OCI-LY7 (cell line): ENCODE data around the gene TMEM94. TPM values are rescaled to one million over a fixed set of nuclear protein-coding genes. Genes with fewer than 3 reads are reported as not detected.
"Not testable (repeated sequence)": the region's sequence is repeated elsewhere in the genome, so short reads cannot be mapped to it uniquely, and the experiment has no call there.

Experiments used
- BruUV-seq: library from RNA; stranded (reverse); fragments of 400-500 nt; replicated peaks from 2 replicates; lab custom pipeline; 2021; lab: Mats Ljungman, UMichigan
- CTCF ChIA-PET: fragments of 300-600 bp; sonication (Branson Sonifier 250); formaldehyde crosslinking; loops from one replicate; lab custom pipeline; 2022; ENCODE audit warnings: antibody characterized with exemption; ENCODE audit not compliant: unreplicated experiment; lab: Charles Lee
- POLR2A ChIA-PET: fragments of 300-600 bp; sonication (Branson Sonifier 250); formaldehyde crosslinking; loops from one replicate; lab custom pipeline; 2022; ENCODE audit warnings: antibody characterized with exemption; lab: Charles Lee
- DNase-seq: peaks from one replicate; pipeline ENCODE4 v3.0.0-alpha.2; 2015; ENCODE audit warnings: low spot score
- H2AFZ ChIP-seq: fragments of 200-600 bp; sonication (generic), shearing (Covaris generic); 2 replicates; pipeline ENCODE4 v1.6.1; 2014; ENCODE audit warnings: mild to moderate bottlenecking, antibody characterized with exemption, low read length, moderate library complexity
- H3K27ac ChIP-seq: fragments of 200-600 bp; sonication (generic); 2 replicates; pipeline ENCODE4 v1.5.1; 2014; ENCODE audit warnings: mixed run types, low read depth, mild to moderate bottlenecking, moderate library complexity, low read length, inconsistent platforms; ENCODE audit not compliant: poor library complexity, severe bottlenecking
- H3K36me3 ChIP-seq: fragments of 200-600 bp; sonication (generic); 2 replicates; pipeline ENCODE4 v1.6.1; 2014; ENCODE audit warnings: mild to moderate bottlenecking, antibody characterized with exemption, low read length, moderate library complexity, mixed read lengths; ENCODE audit not compliant: insufficient read depth
- H3K4me1 ChIP-seq: fragments of 200-600 bp; sonication (generic); 2 replicates; pipeline ENCODE4 v1.5.1; 2014; ENCODE audit warnings: mild to moderate bottlenecking, low read length; ENCODE audit not compliant: insufficient read depth, poor library complexity, severe bottlenecking
- H3K4me2 ChIP-seq: fragments of 200-600 bp; sonication (generic); 2 replicates; pipeline ENCODE4 v1.6.1; 2014; ENCODE audit warnings: mild to moderate bottlenecking, low read length
- H3K4me3 ChIP-seq: fragments of 200-600 bp; sonication (generic); 2 replicates; pipeline ENCODE4 v1.5.1; 2014; ENCODE audit warnings: mild to moderate bottlenecking, low read depth, low read length; ENCODE audit not compliant: poor library complexity, severe bottlenecking
- H3K79me2 ChIP-seq: fragments of 200-600 bp; sonication (generic); 2 replicates; pipeline ENCODE4 v1.6.1; 2016; ENCODE audit warnings: low read depth, mild to moderate bottlenecking, low read length, moderate library complexity, mixed read lengths; ENCODE audit not compliant: insufficient read depth
- H3K9me2 ChIP-seq: fragments of 200-600 bp; sonication (generic); 2 replicates; pipeline ENCODE4 v1.6.1; 2016; ENCODE audit warnings: mild to moderate bottlenecking, low read length, mixed read lengths; ENCODE audit not compliant: insufficient read depth
- H3K9me3 ChIP-seq: fragments of 200-600 bp; sonication (generic); 2 replicates; pipeline ENCODE4 v1.6.1; 2014; ENCODE audit warnings: mild to moderate bottlenecking, mixed run types, low read length, mixed read lengths
- H4K20me1 ChIP-seq: fragments of 200-600 bp; sonication (generic); 2 replicates; pipeline ENCODE4 v1.6.1; 2014; ENCODE audit warnings: mild to moderate bottlenecking, antibody characterized with exemption, low read length, moderate library complexity, mixed read lengths; ENCODE audit not compliant: insufficient read depth
- CTCF ChIP-seq: fragments of 200-600 bp; sonication (generic); conservative IDR thresholded peaks from 2 replicates; pipeline ENCODE4 v1.5.1; 2014; ENCODE audit warnings: mild to moderate bottlenecking, antibody characterized with exemption, low read length, moderate library complexity, mixed read lengths
- EZH2phosphoT487 ChIP-seq: fragments of 200-600 bp; sonication (generic); IDR thresholded peaks from 2 replicates; pipeline ENCODE4 v1.6.1; 2018; ENCODE audit warnings: low read depth, borderline replicate concordance, mild to moderate bottlenecking, mixed run types, antibody characterized with exemption, low read length, moderate library complexity, mixed read lengths
- intact Hi-C: fragments of 100-400 bp; cut with micrococcal nuclease; formaldehyde crosslinking; loops from one replicate; pipeline ENCODE4 v1.10.0; 2022; ENCODE audit not compliant: unreplicated experiment
- total RNA-seq, 2 experiments: library from RNA; depleted of rRNA in 1 of 2; stranded (reverse); fragments of >200 nt in 1 of 2; shearing (Covaris generic) in 1 of 2; gene quantifications; 2 replicates each; pipeline ENCODE4 v1.2.3, GENCODE V29; 2014 to 2022

TMEM94 gene
- total RNA-seq, 2 experiments from 2014 or later: 60.6 to 121 TPM

- no peak overlapping the region for H2AFZ ChIP-seq
- no peak overlapping the region for H3K4me2 ChIP-seq
- POLR2A ChIA-PET: interaction anchor here (1.2 to 3.1 kb wide), 2 partner anchors 8 to 17 kb away, joined by 4 to 11 read pairs; partner anchors contain the start of gene TMEM94
Observed at GRCh38 chr17:75447951-75448856, 8.2 kb upstream of the TMEM94 start.

GRCh38 chr17:75450270-75450669, 6.2 kb upstream of the TMEM94 start:
- intact Hi-C loops: no loop called here
- no peak for TF ChIP-seq EZH2phosphoT487
- TF ChIP-seq CTCF: no peak
- no peak overlapping the region for H2AFZ ChIP-seq
- no peak overlapping the region for H3K4me2 ChIP-seq
- DNase-seq: no peak
- H3K79me2 ChIP-seq: no peaks in the 10 kb centered on the region
- peaks cover 17% of the 10 kb centered on the region for H3K4me1 ChIP-seq
- H3K4me3 ChIP-seq: no peak overlapping the region
- no peak overlapping the region for H3K27ac ChIP-seq
- no peaks in the 10 kb centered on the region for H3K9me2 ChIP-seq
- H3K9me3 ChIP-seq: no peaks in the 10 kb centered on the region
- ChIA-PET CTCF (no interaction called here), POLR2A (no interaction called here)
- no TSS peak for BruUV-seq
- no peaks in the 10 kb centered on the region for H4K20me1 ChIP-seq
- no peaks in the 10 kb centered on the region for H3K36me3 ChIP-seq

More at GRCh38 chr17:75447951-75448856, 8.2 kb upstream of the TMEM94 start:
- no peaks in the 10 kb centered on the region for H3K4me1 ChIP-seq
- intact Hi-C loops: no loop called here
- no peaks in the 10 kb centered on the region for H4K20me1 ChIP-seq
- no peaks in the 10 kb centered on the region for H3K79me2 ChIP-seq
- no peaks in the 10 kb centered on the region for H3K9me3 ChIP-seq
- BruUV-seq: no TSS peak
- H3K27ac ChIP-seq: no peak overlapping the region
- no peaks in the 10 kb centered on the region for H3K9me2 ChIP-seq
- DNase-seq: no peak
- TF ChIP-seq EZH2phosphoT487 (no peak), CTCF (no peak)
- CTCF ChIA-PET: no interaction called here
- H3K36me3 ChIP-seq: no peaks in the 10 kb centered on the region
- no peak overlapping the region for H3K4me3 ChIP-seq

DNA sequence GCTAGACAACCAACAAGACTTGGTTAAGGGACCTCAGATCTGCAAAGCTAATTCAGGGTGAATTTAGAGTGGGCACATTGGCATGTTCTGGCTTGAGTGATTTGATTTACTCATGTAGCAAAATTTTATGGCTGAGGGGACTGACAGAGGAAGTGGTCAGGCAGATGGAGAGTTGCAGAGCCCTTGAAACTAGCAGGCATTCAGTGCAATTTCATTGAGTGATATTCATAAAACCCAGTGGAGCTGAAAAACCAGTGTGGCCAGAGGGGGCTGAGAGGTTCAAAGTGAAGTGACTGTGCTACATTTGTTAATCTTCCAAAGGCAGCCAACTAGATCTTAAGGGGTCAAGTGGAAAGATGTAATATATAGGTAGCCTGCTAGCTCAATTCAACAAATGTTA, 2.2 kb upstream of the TMEM94 start:
- Histone ChIP-seq H3K4me2 (peak overlapping the region; percentile 49), H3K4me1 (peaks cover 43% of the 10 kb centered on the region), H3K4me3 (no peak overlapping the region), H3K27ac (peak overlapping the region; percentile 46), H3K36me3 (no peaks in the 10 kb centered on the region), H4K20me1 (no peaks in the 10 kb centered on the region), H3K9me2 (no peaks in the 10 kb centered on the region), H3K79me2 (peaks cover 7% of the 10 kb centered on the region; the same call in 1 of the 2 replicates), H2AFZ (peak overlapping the region; percentile 28; the same call in 1 of the 2 replicates), H3K9me3 (no peaks in the 10 kb centered on the region)
- peak; percentile 76 for DNase-seq
- CTCF ChIA-PET: interaction anchor here (1.0 kb wide), 1 partner anchor 33 kb away, joined by 3 read pairs; no protein-coding TSS in a partner anchor
- no peak for TF ChIP-seq CTCF
- no peak for TF ChIP-seq EZH2phosphoT487
- intact Hi-C loops: no loop called here
- POLR2A ChIA-PET: interaction anchor here (1.1 to 2.1 kb wide), 4 partner anchors 8 to 203 kb away, joined by 3 to 6 read pairs (median 4); no protein-coding TSS in a partner anchor
- no TSS peak for BruUV-seq

DNA sequence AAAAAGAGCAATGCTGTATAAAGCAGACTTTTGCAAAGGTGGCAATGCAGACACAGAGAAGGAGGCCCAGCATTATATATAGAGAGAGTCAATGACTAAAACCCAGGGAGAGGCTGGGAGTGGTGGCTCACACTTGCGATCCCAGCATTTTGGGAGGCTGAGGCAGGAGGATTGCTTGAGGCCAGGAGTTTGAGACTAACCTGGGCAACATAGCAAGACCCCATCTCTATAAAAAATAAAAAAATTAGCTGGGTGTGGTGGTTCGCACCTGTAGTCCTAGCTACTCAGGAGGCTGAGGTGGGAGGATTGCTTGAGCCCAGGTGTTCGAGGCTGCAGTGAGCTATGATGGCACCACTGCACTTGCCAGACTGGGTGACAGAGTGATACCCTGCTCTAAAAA, 1.8 kb upstream of the TMEM94 start:
- intact Hi-C loops, BruUV-seq, H3K9me2 ChIP-seq: not testable (repeated sequence)

More for the DNA sequence above, 1.8 kb upstream of the TMEM94 start:
- not testable (repeated sequence) for H3K79me2 ChIP-seq, H3K9me3 ChIP-seq, H4K20me1 ChIP-seq, DNase-seq, H3K36me3 ChIP-seq, H3K4me3 ChIP-seq
- ChIA-PET POLR2A (interaction anchor here (1.1 to 2.1 kb wide), 4 partner anchors 7 to 203 kb away, joined by 3 to 6 read pairs (median 4); no protein-coding TSS in a partner anchor), CTCF (interaction anchor here (1.0 kb wide), 1 partner anchor 33 kb away, joined by 3 read pairs; no protein-coding TSS in a partner anchor)
- Histone ChIP-seq H3K27ac (peak overlapping the region; percentile 46), H3K4me1 (peaks cover 47% of the 10 kb centered on the region), H2AFZ (peak overlapping the region; percentile 28; the same call in 1 of the 2 replicates), H3K4me2 (peak overlapping the region; percentile 49)
